ENCODE data around the gene IPO11.
A peak's percentile ranks its signal among the peaks of the same experiment; 100 is the strongest.

IPO11 gene

GRCh38 chr5:62412549-62413329, at the start of gene IPO11:
TSS of gene IPO11 (plus strand) at chr5:62412763. CDS start at chr5:62437280, 24,517 bp downstream.
- peak; percentile 99 for DNase-seq

DNA sequence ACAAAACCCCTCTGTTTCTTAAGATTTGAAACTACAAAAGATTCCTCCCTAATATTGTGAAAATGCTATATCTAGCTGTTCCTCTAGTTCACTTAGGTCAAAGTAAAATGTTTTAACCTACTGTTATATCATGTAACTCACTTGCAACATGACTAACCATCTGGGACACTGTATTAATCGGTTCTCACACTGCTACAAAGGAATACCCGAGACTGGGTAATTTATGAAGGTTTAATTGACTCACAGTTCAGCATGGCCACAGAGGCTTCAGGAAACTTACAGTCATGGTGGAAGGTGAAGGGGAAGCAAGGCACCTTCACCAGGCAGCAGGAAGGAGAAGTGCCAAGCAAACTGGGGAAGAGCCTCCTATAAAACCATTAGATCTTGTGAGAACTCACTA, 43.5 kb upstream of the IPO11 start:
- DNase-seq, result no peak

- no peak for DNase-seq
These were observed 41.2 kb upstream of the IPO11 start for GRCh38 chr5:62371409-62371808.

DNA sequence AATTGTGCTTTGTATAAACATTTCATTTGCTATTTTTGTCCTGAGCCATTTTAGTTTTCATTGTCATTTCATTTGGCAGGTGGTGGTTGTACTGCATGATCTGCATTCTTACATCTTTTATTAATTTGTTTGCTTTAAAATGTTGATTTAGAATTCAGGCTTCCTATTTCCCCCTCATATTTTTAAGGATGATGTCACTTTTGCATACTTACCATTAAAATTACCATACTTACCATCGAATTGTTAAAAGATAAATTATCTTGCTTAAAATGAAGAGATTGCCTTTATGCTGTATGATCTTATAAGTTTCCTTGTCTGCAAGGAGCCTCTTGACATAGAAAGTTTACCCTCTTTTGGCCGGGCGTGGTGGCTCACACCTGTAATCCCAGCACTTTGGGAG, 40.0 kb upstream of the IPO11 start:
- no peak for DNase-seq

- no peak for DNase-seq
These were observed 39.2 kb upstream of the IPO11 start for GRCh38 chr5:62373382-62373781.

- DNase-seq, result no peak
These were observed 38.5 kb upstream of the IPO11 start for GRCh38 chr5:62374090-62374489.

- DNase-seq, result no peak
These were observed 36.9 kb upstream of the IPO11 start for GRCh38 chr5:62375627-62376026.

- no peak for DNase-seq
These were observed 36.5 kb upstream of the IPO11 start for GRCh38 chr5:62376064-62376463.

DNA sequence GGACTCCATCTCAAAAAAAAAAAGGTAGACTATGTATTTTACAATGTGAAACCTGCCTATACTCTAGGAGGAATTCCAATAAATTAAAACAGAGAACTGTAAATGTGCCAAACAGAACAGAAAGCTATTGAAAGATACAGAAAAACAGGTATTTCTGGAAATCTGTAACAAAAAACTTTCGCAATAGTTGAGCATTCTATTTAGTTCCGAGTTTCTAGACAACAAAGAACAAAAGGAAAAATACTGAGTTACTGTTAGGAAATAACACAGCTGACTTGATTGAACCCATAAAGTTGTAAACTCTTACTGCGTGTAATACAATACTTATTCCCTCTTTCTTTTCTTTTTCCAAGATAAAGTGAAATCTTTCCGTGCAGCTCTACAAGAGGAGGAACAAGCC, 27.4 kb upstream of the IPO11 start:
- DNase-seq, result no peak

- no peak for DNase-seq
These were observed 26.7 kb upstream of the IPO11 start for GRCh38 chr5:62385816-62386400.

DNA sequence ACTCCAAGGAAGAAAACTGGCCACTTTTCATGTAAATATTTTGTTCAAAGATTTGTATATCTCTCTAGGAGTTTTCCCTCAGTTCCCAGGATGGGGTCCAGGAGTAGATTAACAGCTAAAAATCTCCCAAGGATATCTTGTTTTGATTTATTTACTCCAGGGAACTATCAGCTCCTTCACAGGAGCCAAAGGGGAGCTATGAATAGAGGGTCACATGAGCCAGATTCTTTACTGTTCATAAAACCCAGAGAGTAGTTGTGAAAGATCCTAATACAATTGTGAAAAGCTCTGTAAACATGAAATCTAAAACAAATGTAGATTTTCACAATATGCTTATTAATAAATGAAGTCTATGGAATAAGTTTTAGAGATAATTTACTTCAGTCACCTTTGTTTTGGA, 25.7 kb upstream of the IPO11 start:
- no peak for DNase-seq

GRCh38 chr5:62395210-62395950, 17.2 kb upstream of the IPO11 start:
- no peak for DNase-seq

DNA sequence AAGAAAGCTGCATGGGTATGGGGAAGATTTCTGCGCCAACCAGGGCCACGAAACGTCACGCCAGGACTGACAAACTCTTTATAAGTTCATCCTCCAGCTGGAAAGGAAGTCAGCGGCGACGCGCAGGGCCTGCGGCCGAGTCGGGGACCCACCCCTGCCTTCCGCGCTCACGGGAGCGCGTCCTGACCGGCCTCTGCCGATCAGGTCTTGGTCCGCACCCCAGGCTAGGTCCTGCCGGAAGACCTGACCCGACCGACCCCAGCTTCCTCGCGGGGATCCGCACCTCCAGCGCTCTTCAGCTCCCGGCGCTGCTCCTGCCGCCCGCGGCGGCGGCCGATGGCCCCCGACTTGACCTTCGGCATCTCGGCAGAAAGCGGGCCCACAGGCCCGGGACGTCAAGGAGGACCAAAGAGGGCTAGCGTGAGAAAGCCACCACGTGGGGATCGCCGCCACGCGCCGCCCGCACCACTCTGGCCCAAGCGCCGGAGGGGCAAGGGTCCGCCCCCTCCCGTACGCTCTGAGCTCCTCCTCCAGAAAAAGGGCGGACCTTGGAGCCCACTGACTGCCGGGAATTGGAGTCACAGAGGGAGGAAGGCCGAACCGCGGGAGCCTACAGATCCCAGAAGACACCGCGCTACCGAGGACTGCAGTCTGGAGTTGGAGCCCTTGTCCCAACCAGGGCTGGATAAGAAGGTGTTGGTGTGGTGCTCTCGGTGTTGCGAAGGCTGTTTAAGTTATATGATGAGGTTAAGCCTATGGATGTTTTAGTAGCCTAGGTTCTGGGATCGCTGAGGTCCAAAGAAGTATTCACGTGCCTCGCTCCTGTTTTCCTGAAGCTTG, 8.9 kb upstream of the IPO11 start, which contains the start of gene DIMT1:
TSS of gene DIMT1 (minus strand) at position 495 of the 840 bp plus-strand sequence. CDS start at position 362, 133 bp downstream.
- DNase-seq, result peak; percentile 97

- no peak for DNase-seq
These were observed 1.1 kb downstream of the IPO11 start for GRCh38 chr5:62413711-62414110.

DNA sequence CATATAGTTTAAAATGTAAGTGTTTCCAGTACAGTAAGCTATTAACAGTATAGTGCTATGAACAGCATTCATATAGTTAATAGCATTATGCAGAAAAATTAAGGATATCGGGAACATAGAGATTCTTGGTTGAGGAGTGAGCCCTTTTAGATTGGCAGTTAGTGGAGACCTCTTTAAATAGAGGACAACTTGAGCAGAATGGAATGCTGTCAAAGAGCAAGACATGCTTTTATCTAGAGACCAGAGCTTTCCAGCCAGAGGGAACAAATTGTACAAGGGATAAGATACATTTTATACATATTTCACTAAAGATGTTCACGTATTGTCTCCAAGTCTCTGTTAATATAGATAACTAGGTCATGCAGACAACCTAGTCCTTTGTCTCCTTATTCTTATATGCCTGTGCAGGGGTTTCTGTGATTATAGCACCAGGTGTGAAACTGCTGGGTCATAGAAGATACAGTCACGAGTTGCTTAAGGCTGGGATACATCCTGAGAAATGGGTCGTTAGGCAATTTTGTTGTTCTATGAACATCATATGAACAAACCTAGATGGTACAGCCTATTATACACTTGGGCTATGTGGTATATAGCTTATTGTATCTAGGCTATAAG, 6.0 kb downstream of the IPO11 start:
- DNase-seq, result no peak

DNA sequence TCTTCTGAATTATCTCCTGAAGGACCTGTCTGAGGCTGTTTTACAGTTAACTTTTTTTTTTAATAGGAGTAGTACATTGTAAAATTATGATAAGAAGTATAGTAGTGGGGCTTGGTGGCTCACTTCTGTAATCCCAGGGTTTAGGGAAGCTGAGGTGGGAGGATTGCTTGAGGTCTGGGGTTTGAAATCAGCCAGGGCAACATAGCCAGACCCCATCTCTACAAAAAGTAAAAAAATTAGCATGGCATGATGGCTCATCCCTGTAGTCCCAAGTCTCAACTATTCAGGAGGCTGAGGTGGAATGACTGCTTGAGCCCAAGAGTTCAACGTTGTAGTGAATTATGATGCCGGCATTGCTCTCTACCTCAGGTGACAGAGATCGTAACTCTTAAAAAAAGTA, 7.0 kb downstream of the IPO11 start:
- DNase-seq, result no peak

- DNase-seq, result no peak
These were observed 8.9 kb downstream of the IPO11 start for GRCh38 chr5:62421414-62421813.

- no peak for DNase-seq
These were observed 12.2 kb downstream of the IPO11 start for GRCh38 chr5:62424763-62425162.

DNA sequence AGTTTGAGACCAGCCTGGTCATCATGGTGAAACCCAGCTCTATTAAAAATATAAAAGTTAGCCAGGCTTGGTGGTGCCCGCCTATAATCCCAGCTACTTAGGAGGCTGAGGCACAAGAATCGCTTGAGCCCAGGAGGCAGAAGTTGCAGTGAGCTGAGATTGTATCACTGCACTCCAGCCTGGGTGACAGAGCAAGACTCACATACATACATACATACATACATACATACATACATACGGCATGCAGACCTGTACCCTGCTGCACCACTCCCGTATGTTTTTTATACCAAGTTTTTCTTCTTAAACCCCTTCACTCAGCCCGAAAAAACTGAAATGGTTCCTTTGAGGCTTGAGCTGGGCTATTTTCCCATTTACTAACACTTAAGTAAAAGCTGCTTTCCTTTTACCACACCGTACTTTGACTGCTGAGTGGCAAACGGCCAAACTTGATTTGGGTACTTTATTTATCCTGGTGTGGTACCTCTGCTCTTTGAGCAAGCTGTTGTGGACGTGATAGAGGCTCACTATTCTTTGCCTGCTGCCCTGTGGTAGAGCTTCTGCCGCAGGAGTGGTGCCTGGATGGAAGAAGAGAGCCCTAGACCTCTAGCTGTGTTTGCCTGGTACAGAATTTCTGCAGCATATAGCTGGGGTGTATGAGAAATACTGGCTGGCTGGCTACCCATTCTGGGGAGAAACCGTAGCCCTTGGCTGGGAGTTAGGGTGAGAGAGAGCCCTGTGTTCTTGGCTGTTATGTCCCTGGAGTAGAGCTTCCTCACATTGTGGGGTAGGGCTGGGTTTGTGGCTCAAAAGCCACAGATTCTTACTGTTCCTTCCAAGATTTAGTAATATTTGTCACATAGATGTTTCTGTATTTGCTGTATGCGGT, 19.4 kb downstream of the IPO11 start:
- DNase-seq, result peak; percentile 27

GRCh38 chr5:62432621-62433064, 20.1 kb downstream of the IPO11 start:
- DNase-seq, result no peak

GRCh38 chr5:62448528-62448927, 36.0 kb downstream of the IPO11 start:
- no peak for DNase-seq
